NCI-H1417 (cell line): Measurements from ENCODE around the gene SCUBE3.

Experiments used
- DNase-seq, 3 experiments: peaks; one replicate each; lab custom pipeline; 2025; lab: John Stamatoyannopoulos, UW

SCUBE3 gene

DNA sequence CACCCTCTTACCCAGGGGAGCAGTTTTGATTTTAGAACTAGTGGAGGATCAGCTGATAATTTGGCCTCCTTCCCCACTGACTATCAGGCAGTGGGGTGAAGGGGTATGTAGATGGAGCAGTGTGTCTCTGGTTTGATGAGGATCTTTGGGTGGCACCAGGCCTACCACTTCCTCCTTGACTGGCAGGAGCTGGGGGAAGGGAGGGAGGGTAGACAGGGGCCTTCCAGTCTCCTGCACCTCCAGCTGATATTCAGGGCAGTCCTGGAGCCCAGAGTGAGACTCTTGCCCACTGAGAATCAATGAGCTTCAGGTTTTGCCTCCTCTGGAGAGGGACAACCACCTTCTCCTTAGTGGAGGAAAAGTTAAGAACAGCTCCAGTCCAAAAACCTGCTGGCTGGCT, 87.1 kb downstream of the SCUBE3 start:
- no peak for DNase-seq
